K562 (cell line): Measurements from ENCODE around the gene ARHGAP18.

Experiments
- CTCF ChIP-seq, 3 experiments: IDR thresholded peaks in 2 of 3; conservative IDR thresholded peaks in 1 of 3; 2 replicates each; pipeline ENCODE4 v1.5.1; 2011 to 2012; ENCODE audit warnings: low read length in 3 of 3, mild to moderate bottlenecking in 3 of 3, control low read depth in 2 of 3, improper control_type of control experiment in 1 of 3, inconsistent platforms in 1 of 3, low read depth in 1 of 3, mixed read lengths in 1 of 3, moderate library complexity in 1 of 3; ENCODE audit not compliant: insufficient read depth in 2 of 3
- GABPA ChIP-seq: fragments of 200-800 bp; sonication (Bioruptor generic); conservative IDR thresholded peaks from 2 replicates; pipeline ENCODE4 v1.6.1; 2016; ENCODE audit warnings: low read depth, missing genetic modification characterization, missing compliant biosample characterization
- MAX ChIP-seq: sonication (generic); formaldehyde crosslinking; IDR thresholded peaks from 2 replicates; pipeline ENCODE4 v1.9.0; 2022; ENCODE audit warnings: mild to moderate bottlenecking, missing genetic modification reagents
- POLR2A ChIP-seq: fragments of 450-650 bp; conservative IDR thresholded peaks from 2 replicates; pipeline ENCODE4 v1.6.1; 2016
- POLR2AphosphoS2 ChIP-seq: IDR thresholded peaks from 2 replicates; pipeline ENCODE4 v1.6.1; 2012; ENCODE audit warnings: low read length, improper control_type of control experiment
- POLR2AphosphoS5 ChIP-seq: IDR thresholded peaks from 2 replicates; pipeline ENCODE4 v1.6.1; 2011; ENCODE audit warnings: mild to moderate bottlenecking, low read depth, low read length, moderate library complexity; ENCODE audit not compliant: control insufficient read depth, insufficient read depth
- RERE ChIP-seq: sonication (generic); formaldehyde crosslinking; IDR thresholded peaks from 2 replicates; pipeline ENCODE4 v1.8.0; 2023; ENCODE audit warnings: missing genetic modification reagents, mild to moderate bottlenecking, borderline replicate concordance
- RFX5 ChIP-seq: IDR thresholded peaks from 2 replicates; pipeline ENCODE4 v1.6.1; 2011; ENCODE audit warnings: low read depth, mild to moderate bottlenecking, improper control_type of control experiment, low read length
- TARDBP ChIP-seq: fragments of 450-650 bp; IDR thresholded peaks from 2 replicates; pipeline ENCODE4 v1.6.1; 2016
- TEAD1 ChIP-seq, 2 experiments: fragments of 450-650 bp in 1 of 2; sonication (generic) in 1 of 2; formaldehyde crosslinking; IDR thresholded peaks; 2 replicates each; pipeline versions ENCODE4 v1.4.0 to v1.8.0; 2020 to 2022; ENCODE audit warnings: mild to moderate bottlenecking in 2 of 2, missing genetic modification reagents in 1 of 2

GRCh38 chr6:129700666-129701065, 9.3 kb downstream of the ARHGAP18 start:
- TF ChIP-seq TEAD1 (CRISPR knock-in tag; IDR thresholded peaks at IDR 0.05) (no peak), RFX5 (no peak), TARDBP (no peak), MAX (no peak), POLR2A (no peak), GABPA (tag) (no peak), POLR2AphosphoS5 (no peak), CTCF (IDR thresholded peaks at IDR 0.05 in 2 of 3, conservative IDR thresholded peaks at IDR 0.05 in 1 of 3; ENCODE audit: insufficient read depth in 2 of 3, low read depth in 1 of 3, low read length in 3 of 3) (no peak), RERE (CRISPR knock-in tag) (no peak), POLR2AphosphoS2 (no peak)
